GM18520 (cell line): ENCODE results near the gene SNRPA.
"Not testable (repeated sequence)": the region's sequence is repeated elsewhere in the genome, so short reads cannot be mapped to it uniquely, and the experiment has no call there.

Experiments
- ATAC-seq: cut with Tn5 transposase; IDR thresholded peaks from one replicate; pipeline ENCODE4 v1.9.1; 2021; ENCODE audit not compliant: unreplicated experiment

Gene SNRPA

DNA sequence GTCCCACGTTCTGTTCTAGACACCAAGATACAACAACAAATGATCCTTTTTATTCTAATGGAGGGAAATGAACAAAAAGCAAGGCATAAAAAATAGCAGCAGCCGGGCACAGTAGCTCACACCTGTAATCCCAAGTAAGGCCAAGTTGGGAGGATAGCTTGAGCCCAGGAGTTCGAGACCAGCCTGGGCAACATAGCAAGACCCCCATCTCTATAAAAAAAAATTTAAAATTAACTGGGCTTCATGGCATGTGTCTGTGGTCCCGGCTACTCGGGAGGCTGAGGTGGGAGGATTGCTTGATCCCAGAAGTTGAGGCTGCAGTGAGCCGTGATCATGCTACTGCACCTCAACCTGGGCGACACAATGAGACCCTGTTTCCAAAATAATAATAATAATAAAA is 25.4 kb downstream of the SNRPA start:
- no peak for ATAC-seq

DNA sequence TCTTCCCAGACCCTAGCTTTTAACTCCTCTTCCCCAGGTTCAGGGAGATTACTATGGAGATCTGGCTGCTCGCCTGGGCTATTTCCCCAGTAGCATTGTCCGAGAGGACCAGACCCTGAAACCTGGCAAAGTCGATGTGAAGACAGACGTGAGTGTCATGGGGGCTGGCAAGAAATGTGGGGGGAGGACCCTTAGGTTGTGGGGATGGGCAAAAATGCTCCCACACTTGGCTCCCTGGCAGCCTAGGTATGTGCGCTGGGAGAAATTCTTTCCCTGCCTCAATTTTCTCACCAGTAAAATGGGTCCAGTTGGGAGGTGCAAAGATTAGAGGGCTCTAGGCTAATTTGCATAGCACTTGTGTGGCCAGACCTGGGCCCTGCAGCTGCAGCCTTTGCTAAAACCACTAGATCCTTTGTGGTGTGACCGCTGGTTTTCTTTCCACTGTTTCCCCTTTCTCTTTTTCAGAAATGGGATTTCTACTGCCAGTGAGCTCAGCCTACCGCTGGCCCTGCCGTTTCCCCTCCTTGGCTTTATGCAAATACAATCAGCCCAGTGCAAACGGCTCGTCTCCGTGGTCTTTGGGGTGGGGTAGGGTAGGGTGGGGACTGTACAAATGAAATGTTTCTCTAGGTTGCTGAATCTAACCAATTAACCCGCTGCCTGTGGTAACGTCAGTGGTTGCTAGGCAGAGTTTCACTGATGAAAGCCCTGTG is 26.1 kb downstream of the SNRPA start:
- ATAC-seq: peak; percentile 50

DNA sequence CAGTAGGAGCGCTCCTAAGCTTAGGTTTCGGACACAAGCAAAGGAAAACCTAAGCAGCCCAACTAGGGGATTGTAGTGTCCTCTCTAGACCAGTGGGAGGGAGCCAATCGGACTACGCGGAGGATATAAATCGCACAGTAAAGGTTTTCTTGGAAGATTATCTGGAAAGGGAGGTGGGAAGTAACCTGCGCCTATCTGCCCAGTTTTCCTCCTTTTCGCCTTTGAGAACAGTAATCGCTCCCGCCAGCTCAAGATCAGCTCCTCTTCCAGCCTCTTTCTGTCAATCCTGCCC is 26.6 kb downstream of the SNRPA start:
- ATAC-seq: no peak

DNA sequence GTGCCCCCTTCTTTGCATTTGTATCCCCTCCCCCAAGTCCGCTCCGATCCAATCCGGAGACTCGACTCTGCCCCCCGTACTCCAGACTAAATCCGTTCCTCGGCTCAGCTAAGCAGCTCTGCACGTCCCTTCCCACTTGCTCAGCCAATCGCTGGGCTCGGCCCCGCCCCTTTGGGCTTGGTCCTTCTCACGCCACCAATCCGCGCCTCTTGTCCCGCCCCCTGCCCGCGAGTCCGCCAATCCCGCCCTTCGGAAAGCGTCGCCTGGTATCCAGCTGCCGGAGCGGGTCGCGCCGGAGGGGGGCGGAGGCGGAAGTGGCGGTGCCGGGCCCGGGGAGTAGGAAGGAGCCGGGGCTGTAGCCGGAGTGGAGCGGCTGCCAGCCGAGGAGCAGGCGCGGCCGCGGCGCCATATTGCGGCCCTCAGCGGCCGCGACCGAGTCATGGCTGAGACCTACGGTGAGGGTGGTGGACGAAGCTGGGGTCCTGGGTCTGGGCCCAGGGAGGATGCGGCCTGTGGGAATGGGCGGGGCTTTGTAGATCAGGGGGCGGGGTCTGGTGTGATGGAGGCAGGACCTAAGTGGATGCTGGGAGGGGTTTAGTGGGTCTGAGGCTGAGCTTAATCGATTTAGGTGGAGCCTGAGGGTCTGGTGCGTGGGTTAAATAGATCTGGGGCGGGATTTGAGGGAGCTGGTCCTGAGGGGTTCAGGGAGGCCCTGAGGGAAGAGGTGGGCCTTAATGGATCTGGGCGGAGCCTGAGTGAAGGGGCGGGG is 27.1 kb downstream of the SNRPA start, which contains the start of gene RAB4B:
Gene RAB4B (plus strand): TSS at position 311 of the 769 bp plus-strand sequence. CDS start 129 bp downstream, at position 440.
- ATAC-seq: peak; percentile 45

DNA sequence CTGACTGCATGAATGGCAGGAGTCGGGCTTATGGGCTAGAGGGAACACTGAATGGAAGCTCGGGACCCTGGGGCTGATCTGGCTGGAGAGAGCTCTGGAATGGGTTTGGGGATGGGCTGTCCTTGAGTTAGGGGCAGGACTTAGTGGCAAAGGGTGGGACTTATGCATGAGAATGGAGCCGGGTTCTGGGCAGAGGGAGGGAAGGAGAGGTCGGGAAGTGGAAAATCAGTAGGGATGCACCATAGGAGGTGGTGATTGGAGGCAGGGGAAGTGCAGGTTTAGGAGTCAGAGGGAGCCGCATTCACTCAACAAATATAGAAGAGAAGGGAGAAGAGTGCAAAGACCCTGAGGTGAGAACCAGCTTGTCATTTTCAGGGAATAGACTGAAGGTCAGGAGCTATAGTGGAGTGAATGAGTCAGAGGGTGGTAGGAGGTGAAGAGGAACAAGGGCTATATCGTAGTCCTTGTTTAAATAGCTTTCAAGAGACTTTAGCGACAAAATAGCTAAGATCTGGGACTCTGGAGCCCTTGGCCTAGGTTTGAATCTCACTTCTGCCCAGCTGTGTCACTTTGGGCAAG is 27.8 kb downstream of the SNRPA start:
- no peak for ATAC-seq

DNA sequence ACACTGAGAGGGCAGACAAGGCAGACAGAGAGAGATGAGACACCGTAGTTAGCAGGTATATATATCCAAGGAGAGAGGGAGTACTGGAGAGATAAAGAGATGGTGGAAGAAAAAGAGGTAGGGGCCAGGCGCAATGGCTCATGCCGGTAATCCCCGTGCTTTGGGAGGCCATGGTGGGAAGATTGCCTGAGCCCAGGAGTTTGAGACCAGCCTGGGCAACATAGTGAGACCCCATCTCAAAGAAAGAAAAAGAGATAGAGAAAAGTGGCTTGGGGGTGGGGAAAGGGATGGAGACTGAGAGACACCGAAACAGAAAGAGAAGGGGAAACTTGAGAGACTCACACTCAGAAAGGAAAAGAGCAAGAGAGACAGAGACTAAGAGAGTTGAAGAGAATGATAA is 29.6 kb downstream of the SNRPA start:
- ATAC-seq: no peak

DNA sequence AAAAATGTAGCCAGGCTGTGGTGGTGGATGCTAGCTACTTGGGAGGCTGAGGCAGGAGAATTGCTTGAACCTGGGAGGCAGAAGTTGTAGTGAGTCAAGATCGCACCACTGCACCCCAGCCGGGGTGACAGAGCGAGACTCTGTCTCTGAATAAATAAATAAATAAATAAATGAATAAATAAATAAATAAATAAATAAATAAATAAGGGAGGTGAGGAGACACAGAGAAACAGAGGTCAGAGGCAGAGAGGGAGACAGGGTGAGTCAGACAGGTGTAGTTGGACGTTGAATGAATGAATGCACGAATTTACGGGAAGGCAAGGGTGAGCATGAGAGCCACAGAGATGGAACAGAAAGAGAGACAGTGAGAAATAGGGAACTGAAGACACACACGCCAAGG is 30.1 kb downstream of the SNRPA start:
- ATAC-seq: no peak

DNA sequence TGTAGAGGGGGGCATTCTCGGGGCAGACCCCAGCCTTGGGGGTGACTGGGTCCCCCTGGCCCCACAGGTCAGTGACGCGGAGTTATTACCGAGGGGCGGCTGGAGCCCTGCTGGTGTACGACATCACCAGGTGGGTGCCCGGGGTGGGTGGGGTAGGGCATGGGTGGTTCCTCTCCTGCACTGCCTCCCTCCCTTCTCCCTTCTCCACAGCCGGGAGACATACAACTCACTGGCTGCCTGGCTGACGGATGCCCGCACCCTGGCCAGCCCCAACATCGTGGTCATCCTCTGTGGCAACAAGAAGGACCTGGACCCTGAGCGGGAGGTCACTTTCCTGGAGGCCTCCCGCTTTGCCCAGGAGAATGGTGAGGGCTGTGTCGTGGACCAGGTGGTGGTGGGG is 32.7 kb downstream of the SNRPA start:
- no peak for ATAC-seq

DNA sequence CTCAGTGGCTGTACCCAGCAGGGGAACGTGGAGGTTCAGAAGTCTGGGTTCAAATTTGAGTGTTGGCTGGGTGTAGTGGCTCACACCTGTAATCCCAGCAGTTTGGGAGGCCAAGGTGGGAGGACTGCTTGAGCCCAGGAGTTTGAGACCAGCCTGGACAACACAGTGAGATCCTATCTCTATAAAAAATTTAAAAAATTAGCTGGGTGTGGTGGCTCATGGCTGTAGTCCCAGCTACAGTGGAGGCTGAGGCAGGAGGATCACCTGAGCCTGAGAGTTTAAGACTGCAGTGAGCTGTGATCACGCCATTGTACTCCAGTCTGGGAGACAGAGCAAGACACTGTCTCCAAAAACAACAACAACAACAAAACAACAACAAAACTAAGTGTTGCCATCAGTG is 33.1 kb downstream of the SNRPA start:
- ATAC-seq: not testable (repeated sequence)

DNA sequence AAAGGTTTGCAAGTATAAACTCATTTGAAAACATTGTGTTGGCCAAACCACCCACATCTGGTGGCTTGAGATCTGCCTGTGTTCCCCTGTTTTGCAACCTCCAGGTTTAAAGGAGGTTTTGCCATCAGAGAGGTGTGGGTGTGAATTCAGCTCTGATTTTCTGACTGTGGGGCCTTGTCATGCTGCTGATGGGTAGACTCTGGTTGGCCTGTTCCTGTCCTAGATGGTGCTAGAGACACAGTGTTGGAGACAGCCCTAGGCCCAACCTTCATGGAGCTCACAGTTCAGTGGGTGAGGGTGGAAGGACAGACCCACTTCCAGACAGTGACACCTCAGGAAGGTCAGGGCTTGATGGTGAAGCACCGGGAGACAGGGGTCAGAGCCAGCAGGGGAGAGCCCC is 34.5 kb downstream of the SNRPA start:
- no peak for ATAC-seq

DNA sequence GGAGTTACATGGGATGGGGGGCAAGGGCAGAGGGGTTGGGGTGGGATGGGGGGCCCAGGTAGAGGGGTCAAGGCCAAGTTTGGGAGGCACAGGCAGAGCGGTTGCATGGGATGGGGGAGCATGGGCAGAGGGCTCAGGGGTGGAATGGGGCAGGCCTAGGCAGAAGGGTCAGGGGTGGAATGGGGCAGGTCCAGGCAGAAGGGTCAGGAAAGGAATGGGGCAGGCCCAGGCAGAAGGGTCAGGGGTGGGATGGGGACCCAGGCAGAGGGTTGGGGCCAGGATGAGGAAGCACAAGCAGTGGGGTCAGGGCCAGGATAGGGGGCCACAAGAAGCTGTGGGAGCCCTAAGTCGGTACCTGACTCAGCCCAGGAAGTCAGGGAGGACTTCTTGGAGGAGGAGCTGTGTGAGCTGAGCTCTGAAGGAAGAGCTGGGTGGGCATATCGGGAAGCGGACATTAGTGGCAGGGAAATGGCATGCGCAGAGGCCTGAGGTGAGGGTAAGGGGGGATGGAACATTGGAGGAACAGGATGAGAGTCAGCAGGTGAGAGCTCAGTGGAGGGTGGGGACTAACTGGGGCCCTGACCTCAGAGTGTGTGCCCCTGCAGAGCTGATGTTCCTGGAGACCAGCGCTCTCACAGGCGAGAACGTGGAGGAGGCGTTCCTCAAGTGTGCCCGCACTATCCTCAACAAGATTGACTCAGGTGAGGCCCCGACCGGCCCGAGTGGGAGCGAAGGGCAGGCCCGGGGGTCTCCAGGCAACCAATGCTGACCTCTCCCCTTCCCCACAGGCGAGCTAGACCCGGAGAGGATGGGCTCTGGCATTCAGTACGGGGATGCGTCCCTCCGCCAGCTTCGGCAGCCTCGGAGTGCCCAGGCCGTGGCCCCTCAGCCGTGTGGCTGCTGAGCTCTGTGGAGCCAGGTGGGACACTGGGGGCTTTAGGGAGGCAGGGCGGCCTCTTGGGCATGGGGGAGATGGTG is 35.3 kb downstream of the SNRPA start:
- ATAC-seq: no peak

DNA sequence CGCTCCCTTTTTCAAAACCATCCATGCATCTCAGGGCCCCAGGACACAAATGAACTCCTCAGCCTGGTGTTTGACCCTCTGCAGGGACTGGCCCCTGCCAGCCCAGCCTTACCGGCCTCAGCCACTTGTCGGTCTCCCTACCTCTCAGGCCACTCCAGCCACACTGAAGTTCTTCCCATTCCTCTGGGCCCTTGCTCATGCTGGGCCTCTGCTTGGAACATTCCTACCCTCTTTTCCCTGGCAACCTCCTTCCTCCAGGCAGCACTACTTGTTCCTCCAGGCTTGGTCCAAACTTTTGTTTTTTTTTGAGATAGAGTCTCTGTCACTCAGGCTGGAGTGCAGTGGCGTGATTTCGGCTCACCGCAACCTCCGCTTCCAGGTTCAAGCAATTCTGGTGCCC is 40.3 kb downstream of the SNRPA start:
- ATAC-seq: no peak

DNA sequence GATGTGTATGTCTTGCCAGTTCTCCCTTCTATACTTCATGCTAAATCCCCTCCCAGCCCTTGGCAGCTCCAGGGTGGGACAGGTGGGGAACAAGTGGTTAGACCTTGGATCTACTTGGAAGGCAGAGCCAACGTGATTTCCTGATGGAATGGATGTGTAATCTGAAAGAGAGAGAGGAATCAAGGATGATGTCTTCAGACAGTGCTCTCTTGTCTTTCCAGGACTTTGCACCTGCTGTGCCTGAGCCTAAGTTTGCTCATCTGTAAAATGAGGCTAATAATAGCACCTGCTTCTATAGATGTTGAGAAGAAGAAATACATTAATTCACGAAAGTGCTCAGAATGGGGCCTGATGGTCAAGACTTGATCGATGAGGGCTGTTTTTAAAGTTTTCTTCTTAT is 41.0 kb downstream of the SNRPA start:
- ATAC-seq: no peak

DNA sequence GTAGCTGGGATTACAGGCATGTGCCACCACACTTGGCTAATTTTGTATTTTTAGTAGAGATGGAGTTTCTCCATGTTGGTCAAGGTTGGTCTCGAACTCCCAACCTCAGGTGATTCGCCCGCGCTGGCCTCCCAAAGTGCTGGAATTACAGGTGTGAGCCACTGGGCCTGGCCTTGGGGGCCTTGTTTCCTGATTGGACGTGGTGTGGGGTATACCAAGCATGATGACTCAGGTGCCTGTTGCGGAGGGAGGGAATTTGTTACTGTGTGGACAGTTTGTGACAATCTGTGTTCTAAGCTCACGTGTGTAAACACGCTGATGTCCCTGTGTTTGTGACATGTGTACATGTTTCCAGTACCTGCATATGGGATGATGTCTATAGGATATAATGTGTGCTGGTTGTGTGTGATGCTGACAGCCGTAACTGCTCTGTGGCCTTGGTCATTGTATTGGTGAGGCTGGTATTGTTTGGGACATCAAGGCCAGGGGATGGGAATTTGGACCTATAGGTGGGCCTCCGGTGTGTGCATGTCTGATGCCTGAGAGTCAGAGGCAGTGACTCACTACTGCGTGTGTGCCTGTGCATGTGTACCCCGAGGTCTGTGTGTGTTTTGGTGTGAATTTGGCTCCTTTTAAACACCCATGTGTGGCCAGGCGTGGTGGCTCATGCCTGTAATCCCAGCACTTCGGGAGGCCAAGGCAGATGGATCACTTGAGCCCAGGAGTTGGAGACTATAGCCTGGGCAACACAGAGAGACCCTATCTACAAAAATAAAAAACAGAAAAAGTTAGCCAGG is 46.4 kb downstream of the SNRPA start:
- ATAC-seq: no peak

DNA sequence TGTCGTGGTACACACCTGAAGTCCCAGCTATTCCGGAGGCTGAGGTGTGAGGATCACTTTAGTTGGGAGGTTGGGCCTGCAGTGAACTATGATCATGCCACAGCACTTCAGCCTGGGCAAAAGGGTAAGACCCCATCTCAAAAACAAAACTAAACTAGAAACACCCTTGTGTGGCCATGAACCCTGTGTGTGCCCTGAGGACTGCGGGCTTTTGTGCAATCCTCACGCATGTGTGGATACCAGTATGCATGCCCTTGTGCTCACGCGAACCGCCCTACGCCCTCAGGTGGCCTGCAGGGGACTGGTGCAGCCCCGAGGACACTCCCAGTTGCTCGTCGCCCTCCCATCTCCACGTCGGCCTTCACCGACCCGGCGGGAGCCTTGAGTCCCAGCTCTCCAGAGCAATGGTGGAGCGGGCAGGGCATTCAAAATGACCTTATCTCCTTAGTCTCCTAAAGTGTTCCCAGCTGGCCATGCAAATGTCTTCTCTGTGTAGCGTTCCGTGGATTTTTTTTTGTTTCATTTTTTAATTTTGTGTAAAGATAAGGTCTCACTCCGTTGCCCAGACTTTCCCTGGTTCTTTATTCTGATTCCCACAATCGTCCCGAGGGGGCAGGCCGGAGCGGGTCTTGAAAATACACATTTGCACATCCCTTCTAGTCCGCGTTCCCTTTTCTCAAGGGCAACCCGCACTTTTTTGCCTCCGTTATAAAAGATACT is 47.1 kb downstream of the SNRPA start:
- ATAC-seq: peak; percentile 14

DNA sequence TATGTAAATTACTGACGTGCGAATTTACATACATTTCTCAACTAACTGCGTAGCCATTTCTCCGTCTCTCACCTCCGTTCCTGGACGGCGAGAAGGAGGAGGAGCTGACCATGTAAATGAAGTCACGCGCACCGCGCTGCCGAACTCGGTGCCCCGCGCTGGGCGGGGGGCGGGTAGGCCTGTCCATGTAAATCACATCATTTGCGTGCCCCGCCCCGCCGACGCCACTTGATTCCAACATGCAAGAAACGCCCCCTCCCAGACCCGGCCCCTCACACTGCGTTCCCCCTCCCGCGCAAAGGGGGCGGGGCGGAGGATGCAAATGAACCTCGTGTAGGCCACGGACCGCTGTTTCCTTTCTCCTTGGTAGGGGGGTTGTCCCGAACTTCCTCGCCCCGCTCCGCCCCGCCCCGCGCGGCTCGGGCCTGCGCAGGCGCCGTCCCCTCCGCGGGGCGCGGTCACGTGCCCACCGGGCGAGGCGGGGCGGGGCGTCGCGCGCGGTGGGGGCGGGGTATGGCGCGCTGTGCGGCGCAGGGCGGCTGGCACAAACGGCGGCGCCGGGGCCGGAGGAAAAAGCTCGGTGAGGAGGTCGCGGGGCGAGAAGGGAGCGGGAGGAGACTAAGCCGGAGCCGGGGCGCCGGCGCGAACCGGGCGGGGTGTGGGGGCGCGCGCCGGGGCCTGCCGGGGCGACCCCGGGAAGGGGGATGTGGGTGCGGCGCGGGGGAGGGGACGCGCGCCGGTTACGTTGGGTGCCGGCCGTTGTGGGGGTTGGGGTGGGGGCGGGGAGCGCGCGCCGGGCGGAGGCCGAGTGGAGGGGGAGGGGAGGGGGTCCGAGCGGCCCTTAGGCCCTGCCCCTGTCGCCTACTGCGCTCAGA is 47.9 kb downstream of the SNRPA start, which contains the start of gene EGLN2:
Gene EGLN2 (plus strand): TSS at position 509 of the 875 bp plus-strand sequence. CDS start 1,382 bp downstream, outside the sequence.
- peak; percentile 64 for ATAC-seq

DNA sequence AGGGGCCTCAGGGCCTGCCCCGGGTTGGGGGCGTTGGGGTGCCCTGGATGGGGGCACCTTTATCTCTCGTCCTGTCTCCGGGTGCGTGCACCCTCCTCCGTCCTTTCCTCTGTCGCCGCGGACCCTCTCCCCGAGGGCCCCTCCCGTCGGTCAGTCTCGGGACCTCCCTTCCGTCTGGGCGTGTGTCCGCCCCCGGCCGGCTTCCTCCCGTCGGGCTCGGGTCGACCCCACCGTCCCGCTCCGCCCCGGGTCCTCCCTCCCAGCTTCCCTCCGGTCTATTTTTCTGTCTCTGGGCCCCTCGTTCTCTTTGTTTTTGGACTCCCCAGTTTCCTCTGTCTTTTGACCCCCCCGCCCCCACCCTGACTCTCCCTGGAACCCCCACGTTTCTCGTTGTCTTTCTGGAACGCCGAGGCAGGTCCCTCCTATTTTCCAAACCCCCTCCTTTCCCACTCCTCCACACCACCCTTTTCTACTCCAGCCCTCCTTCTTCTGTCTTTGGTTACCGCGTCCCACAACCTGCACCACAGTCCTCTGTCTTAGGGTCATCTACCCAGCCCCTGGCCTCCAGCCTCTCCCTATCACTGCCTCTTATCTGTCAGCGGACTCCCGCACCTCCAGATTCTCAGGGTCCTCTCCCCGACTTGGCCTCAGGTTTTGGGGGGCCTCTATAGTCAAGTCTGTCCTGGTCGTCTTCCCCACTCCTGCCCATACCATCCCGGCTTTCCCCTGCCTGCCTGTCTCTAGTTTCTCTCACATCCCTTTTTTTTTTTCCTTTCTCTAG is 48.7 kb downstream of the SNRPA start:
- no peak for ATAC-seq
